ENCODE data around the gene NEURL1B. TPM values are rescaled to one million over a fixed set of nuclear protein-coding genes. Genes with fewer than 3 reads are reported as not detected.

The NEURL1B gene
- total and polyA plus RNA-seq, 10 of the 15 experiments (the other 5 are each of a cell fraction or from before 2014, with no cell fraction given) = 0.04 to 0.28 (median 0.05) TPM; not detected in 4

DNA sequence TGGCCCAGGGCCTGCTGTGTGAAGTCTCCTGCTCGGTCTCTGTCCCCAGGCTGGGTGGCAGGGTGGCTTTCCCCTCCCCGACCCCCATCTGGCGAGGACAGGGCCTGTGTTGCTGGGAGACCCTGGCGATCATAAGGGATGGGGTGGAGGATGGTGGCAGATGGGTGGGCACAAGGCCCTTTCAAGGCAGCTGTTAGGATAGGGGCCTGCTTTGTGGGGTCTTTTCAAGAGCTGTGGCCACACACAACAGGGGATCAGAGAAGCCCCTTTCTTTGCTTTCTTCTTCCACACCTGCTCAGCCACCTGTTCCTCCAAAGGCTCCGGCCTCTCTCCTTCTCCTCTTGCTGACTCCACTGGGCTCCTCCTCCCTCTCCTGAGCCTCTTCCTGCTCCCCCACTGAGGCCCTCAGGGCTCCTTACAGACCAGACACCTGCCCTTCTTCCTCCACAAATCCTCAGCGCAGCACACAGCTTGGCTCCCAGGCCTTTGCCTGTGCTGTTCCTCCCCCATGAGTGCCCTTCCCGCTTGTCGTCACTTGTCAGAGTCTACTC is 15.0 kb upstream of the NEURL1B start (continued):
- TF ChIP-seq, protein P1, sequence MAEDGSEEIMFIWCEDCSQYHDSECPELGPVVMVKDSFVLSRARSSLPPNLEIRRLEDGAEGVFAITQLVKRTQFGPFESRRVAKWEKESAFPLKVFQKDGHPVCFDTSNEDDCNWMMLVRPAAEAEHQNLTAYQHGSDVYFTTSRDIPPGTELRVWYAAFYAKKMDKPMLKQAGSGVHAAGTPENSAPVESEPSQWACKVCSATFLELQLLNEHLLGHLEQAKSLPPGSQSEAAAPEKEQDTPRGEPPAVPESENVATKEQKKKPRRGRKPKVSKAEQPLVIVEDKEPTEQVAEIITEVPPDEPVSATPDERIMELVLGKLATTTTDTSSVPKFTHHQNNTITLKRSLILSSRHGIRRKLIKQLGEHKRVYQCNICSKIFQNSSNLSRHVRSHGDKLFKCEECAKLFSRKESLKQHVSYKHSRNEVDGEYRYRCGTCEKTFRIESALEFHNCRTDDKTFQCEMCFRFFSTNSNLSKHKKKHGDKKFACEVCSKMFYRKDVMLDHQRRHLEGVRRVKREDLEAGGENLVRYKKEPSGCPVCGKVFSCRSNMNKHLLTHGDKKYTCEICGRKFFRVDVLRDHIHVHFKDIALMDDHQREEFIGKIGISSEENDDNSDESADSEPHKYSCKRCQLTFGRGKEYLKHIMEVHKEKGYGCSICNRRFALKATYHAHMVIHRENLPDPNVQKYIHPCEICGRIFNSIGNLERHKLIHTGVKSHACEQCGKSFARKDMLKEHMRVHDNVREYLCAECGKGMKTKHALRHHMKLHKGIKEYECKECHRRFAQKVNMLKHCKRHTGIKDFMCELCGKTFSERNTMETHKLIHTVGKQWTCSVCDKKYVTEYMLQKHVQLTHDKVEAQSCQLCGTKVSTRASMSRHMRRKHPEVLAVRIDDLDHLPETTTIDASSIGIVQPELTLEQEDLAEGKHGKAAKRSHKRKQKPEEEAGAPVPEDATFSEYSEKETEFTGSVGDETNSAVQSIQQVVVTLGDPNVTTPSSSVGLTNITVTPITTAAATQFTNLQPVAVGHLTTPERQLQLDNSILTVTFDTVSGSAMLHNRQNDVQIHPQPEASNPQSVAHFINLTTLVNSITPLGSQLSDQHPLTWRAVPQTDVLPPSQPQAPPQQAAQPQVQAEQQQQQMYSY (CRISPR knock-in tag; IDR thresholded peaks at IDR 0.05) = no peak

DNA sequence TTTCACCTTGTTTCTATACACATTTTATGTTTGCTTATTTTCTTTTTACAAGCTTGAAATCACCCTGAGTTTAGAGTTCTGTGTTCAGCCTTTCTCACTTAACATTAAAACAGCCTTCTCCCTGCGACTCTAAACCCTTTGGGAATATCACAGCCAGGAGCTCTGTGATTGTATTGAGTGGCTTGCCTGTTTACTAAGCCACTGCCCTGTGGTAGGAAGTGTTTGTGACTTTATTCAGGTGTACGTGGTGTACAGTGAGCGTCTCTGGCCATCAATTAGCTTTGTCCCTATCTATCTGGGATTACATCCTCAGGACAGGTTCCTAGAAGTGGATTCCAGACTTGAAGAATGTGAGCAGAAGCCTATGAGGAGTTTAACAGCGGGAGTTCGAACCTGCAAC is 11.0 kb upstream of the NEURL1B start:
- Histone ChIP-seq H3K4me3 (no peak overlapping the region), H3K79me2 (ENCODE audit: control insufficient read depth, insufficient read depth, low read length) (no peaks in the 10 kb centered on the region), H3K4me1 (ENCODE audit: control insufficient read depth, insufficient read depth, low read length) (no peaks in the 10 kb centered on the region), H3K27me3 (replicated peaks in 1 of 2; ENCODE audit: control insufficient read depth in 2 of 2, insufficient read depth in 2 of 2, low read length in 1 of 2) (peaks cover 0 to 3% of the 10 kb centered on the region in 2 experiments; a peak in 3 of 4 replicates), H3K9me3 (replicated peaks; ENCODE audit: control insufficient read depth, insufficient read depth, low read length) (no peaks in the 10 kb centered on the region), H3K27ac (ENCODE audit: control insufficient read depth, insufficient read depth) (no peak overlapping the region), H4K20me1 (ENCODE audit: control insufficient read depth, insufficient read depth) (no peaks in the 10 kb centered on the region), H3K9ac (ENCODE audit: control insufficient read depth, insufficient read depth, low read length) (no peak overlapping the region), H2AFZ (ENCODE audit: control insufficient read depth, low read depth, low read length) (no peak overlapping the region), H3K36me3 (ENCODE audit: control insufficient read depth in 2 of 2, insufficient read depth in 2 of 2, low read length in 1 of 2) (no peaks in the 10 kb centered on the region), H3K4me2 (ENCODE audit: control insufficient read depth, insufficient read depth) (no peak overlapping the region)
- ChIA-PET SMC1A (ENCODE audit: uncharacterized antibody, unreplicated experiment) (no interaction called here), RAD21 (ENCODE audit: unreplicated experiment) (no interaction called here), CTCF (no interaction called here), POLR2A (no interaction called here)
- FAIRE-seq = no peak
- intact Hi-C loops (cut with micrococcal nuclease; ENCODE audit: unreplicated experiment) (no loop called here), in situ Hi-C loops (cut with MboI) (no loop called here)
- 15% methylated on average over 5 of the region's 5 CpGs for WGBS (ENCODE audit: insufficient coverage, insufficient replicate concordance, low lambda C conversion rate, missing lambda C conversion rate)
- ATAC-seq = no peak
- no peak for DNase-seq (ENCODE audit: low read depth, low spot score)
- BruUV-seq (replicated peaks) = no TSS peak
- TF ChIP-seq, protein P2, sequence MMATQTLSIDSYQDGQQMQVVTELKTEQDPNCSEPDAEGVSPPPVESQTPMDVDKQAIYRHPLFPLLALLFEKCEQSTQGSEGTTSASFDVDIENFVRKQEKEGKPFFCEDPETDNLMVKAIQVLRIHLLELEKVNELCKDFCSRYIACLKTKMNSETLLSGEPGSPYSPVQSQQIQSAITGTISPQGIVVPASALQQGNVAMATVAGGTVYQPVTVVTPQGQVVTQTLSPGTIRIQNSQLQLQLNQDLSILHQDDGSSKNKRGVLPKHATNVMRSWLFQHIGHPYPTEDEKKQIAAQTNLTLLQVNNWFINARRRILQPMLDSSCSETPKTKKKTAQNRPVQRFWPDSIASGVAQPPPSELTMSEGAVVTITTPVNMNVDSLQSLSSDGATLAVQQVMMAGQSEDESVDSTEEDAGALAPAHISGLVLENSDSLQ (IDR thresholded peaks at IDR 0.05) = no peak
- TF ChIP-seq, protein P3, sequence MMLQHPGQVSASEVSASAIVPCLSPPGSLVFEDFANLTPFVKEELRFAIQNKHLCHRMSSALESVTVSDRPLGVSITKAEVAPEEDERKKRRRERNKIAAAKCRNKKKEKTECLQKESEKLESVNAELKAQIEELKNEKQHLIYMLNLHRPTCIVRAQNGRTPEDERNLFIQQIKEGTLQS (IDR thresholded peaks at IDR 0.05; ENCODE audit: borderline replicate concordance, extremely low read depth, low read depth, low read length) = no peak
- TF ChIP-seq NFYB (IDR thresholded peaks at IDR 0.05; ENCODE audit: insufficient read depth, low read depth, low read length) (no peak), POLR2A (IDR thresholded peaks at IDR 0.05; ENCODE audit: low read depth, low read length) (no peak), PAX8 (IDR thresholded peaks at IDR 0.05) (no peak), BCL11A (IDR thresholded peaks at IDR 0.05; ENCODE audit: low read depth, low read length) (no peak), RB1 (IDR thresholded peaks at IDR 0.05; ENCODE audit: borderline replicate concordance) (no peak), ZNF384 (IDR thresholded peaks at IDR 0.05; ENCODE audit: borderline replicate concordance, low read depth, low read length) (no peak)
- TF ChIP-seq, protein P4, sequence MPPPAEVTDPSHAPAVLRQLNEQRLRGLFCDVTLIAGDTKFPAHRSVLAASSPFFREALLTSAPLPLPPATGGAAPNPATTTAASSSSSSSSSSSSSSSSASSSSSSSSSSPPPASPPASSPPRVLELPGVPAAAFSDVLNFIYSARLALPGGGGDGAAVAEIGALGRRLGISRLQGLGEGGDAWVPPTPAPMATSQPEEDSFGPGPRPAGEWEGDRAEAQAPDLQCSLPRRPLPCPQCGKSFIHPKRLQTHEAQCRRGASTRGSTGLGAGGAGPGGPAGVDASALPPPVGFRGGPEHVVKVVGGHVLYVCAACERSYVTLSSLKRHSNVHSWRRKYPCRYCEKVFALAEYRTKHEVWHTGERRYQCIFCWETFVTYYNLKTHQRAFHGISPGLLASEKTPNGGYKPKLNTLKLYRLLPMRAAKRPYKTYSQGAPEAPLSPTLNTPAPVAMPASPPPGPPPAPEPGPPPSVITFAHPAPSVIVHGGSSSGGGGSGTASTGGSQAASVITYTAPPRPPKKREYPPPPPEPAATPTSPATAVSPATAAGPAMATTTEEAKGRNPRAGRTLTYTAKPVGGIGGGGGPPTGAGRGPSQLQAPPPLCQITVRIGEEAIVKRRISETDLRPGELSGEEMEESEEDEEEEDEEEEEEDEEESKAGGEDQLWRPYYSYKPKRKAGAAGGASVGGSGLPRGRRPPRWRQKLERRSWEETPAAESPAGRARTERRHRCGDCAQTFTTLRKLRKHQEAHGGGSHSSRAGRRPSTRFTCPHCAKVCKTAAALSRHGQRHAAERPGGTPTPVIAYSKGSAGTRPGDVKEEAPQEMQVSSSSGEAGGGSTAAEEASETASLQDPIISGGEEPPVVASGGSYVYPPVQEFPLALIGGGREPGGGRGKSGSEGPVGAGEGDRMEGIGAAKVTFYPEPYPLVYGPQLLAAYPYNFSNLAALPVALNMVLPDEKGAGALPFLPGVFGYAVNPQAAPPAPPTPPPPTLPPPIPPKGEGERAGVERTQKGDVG (CRISPR knock-in tag; IDR thresholded peaks at IDR 0.05) = no peak
